ENCODE results near the gene NDC1. TPM values are rescaled to one million over a fixed set of nuclear protein-coding genes. Genes with fewer than 3 reads are reported as not detected.

NDC1 gene
- total RNA-seq, 4 donors from 2014 or later, result 6.7 to 10.3 (median 7.1) TPM

DNA sequence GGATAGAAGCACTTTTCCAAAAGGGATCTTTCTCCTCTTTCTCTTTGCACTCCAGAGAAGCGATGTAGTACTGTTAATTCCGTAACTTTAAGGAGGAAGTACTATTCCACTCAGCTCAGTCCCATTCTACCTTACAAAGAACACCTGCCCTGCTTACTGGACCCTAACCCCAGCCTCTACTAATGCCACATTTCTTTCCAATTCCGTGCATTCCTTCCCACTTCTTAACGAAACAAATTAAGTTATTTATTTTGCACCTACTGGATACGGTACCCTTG is 511 bp downstream of the NDC1 start:
- Histone ChIP-seq H3K9me3 (peaks cover 0 to 15% (median 0%) of the 10 kb centered on the region in 3 donors), H3K4me1 (peaks cover 0 to 19% (median 6%) of the 10 kb centered on the region in 3 donors), H3K4me3 (peak overlapping the region; percentile 75 to 91), H3K27me3 (no peaks in the 10 kb centered on the region), H3K36me3 (no peaks in the 10 kb centered on the region), H3K27ac (peak overlapping the region in 3 of 4 donors; percentile 94 to 98 (median 98))
- no peak for ATAC-seq
- 0 to 6% methylated on average over 5 of the region's 5 CpGs for WGBS, 2 donors (ENCODE audit: low coverage in 1 of 2)
- TF ChIP-seq, protein P1, sequence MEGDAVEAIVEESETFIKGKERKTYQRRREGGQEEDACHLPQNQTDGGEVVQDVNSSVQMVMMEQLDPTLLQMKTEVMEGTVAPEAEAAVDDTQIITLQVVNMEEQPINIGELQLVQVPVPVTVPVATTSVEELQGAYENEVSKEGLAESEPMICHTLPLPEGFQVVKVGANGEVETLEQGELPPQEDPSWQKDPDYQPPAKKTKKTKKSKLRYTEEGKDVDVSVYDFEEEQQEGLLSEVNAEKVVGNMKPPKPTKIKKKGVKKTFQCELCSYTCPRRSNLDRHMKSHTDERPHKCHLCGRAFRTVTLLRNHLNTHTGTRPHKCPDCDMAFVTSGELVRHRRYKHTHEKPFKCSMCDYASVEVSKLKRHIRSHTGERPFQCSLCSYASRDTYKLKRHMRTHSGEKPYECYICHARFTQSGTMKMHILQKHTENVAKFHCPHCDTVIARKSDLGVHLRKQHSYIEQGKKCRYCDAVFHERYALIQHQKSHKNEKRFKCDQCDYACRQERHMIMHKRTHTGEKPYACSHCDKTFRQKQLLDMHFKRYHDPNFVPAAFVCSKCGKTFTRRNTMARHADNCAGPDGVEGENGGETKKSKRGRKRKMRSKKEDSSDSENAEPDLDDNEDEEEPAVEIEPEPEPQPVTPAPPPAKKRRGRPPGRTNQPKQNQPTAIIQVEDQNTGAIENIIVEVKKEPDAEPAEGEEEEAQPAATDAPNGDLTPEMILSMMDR (IDR thresholded peaks at IDR 0.05), result no peak
- TF ChIP-seq EP300 (IDR thresholded peaks at IDR 0.05), result no peak
- TF ChIP-seq POLR2AphosphoS5 (IDR thresholded peaks at IDR 0.05), result no peak
- no peak for TF ChIP-seq POLR2A (IDR thresholded peaks at IDR 0.05)

DNA sequence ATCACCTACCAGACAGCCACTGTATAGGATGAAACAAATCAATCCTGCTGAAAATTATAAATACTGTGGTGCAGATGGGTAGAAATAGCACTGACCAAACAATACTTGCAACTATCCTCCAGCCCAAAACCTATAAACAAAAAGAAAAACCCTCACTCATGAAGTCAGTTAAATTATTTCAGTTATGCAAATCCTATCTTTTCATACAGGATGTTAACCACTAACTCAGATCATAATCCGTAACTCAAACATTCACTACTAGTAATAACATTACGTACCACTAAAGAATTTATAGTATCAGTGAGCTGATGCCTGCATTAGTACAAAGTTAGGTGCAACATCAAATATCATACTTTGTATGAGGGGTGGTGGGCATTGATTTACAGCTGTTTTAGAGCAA is 2.6 kb downstream of the NDC1 start:
- Histone ChIP-seq H3K9me3 (no peaks in the 10 kb centered on the region), H3K4me3 (no peak overlapping the region), H3K27ac (no peak overlapping the region), H3K36me3 (peaks cover 0 to 12% of the 10 kb centered on the region in 2 donors), H3K27me3 (no peaks in the 10 kb centered on the region), H3K4me1 (peaks cover 0 to 19% (median 6%) of the 10 kb centered on the region in 3 donors)
- WGBS, 2 donors (ENCODE audit: low coverage in 1 of 2), result 77 to 83% methylated on average over 2 of the region's 2 CpGs
- ATAC-seq, result no peak
- no peak for TF ChIP-seq POLR2A (IDR thresholded peaks at IDR 0.05)
- no peak for TF ChIP-seq EP300 (IDR thresholded peaks at IDR 0.05)
- no peak for TF ChIP-seq POLR2AphosphoS5 (IDR thresholded peaks at IDR 0.05)
- TF ChIP-seq, protein P1 (IDR thresholded peaks at IDR 0.05), result no peak

DNA sequence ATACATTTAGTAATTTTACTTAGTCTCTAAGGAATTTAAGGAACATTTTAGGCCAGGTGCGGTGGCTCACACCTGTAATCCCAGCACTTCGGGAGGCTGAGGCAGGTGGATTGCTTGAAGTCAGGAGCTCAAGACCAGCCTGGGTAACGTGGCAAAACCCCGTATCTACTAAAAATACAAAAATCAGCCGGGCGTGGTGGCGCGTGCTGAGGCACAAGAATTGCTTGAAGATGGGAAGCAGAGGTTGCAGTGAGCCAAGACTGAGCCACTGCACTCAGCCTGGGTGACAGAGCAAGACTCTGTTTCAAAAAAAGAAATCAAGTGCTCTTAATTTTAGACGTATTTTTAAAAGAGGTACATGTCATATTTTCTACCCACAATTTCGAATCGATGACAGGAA is 3.3 kb downstream of the NDC1 start:
- H3K9me3 ChIP-seq, result no peaks in the 10 kb centered on the region
- no peak overlapping the region for H3K27ac ChIP-seq
- H3K36me3 ChIP-seq, result peaks cover 0 to 20% of the 10 kb centered on the region in 2 donors
- H3K27me3 ChIP-seq, result no peaks in the 10 kb centered on the region
- WGBS, 2 donors (ENCODE audit: low coverage in 1 of 2), result 88% methylated on average over 10 to 11 of the region's 11 CpGs
- peaks cover 0 to 19% (median 6%) of the 10 kb centered on the region in 3 donors for H3K4me1 ChIP-seq
- no peak for ATAC-seq
- no peak overlapping the region for H3K4me3 ChIP-seq
- TF ChIP-seq POLR2A (IDR thresholded peaks at IDR 0.05), result no peak
- TF ChIP-seq EP300 (IDR thresholded peaks at IDR 0.05), result no peak
- no peak for TF ChIP-seq POLR2AphosphoS5 (IDR thresholded peaks at IDR 0.05)
- TF ChIP-seq, protein P1 (IDR thresholded peaks at IDR 0.05), result no peak

DNA sequence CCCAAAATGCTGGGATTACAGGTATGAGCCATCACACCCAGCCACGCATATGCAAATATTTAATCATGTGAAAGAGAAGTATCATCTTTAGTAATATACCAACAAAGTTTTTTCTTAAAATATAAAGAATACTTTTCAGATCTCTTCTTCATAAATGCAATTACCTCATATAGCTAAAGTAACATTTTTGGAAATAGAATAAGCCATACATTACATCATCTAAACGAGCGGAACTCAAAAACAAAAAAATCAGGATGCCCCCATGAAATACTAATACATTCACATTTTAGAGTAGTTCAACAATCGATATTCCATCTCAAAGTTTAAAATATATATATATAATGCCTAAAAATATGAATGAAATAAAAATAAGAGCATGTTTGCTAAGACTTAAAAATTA is 4.7 kb downstream of the NDC1 start:
- Histone ChIP-seq H3K4me3 (no peak overlapping the region), H3K27me3 (no peaks in the 10 kb centered on the region), H3K9me3 (no peaks in the 10 kb centered on the region), H3K4me1 (peaks cover 0 to 14% (median 6%) of the 10 kb centered on the region in 3 donors), H3K27ac (no peak overlapping the region), H3K36me3 (peaks cover 0 to 24% of the 10 kb centered on the region in 2 donors)
- WGBS, 2 donors (ENCODE audit: low coverage in 1 of 2), result 92 to 96% methylated on average over 3 to 4 of the region's 4 CpGs
- TF ChIP-seq POLR2A (IDR thresholded peaks at IDR 0.05) (no peak), POLR2AphosphoS5 (IDR thresholded peaks at IDR 0.05) (no peak), EP300 (IDR thresholded peaks at IDR 0.05) (no peak)
- TF ChIP-seq, protein P1 (IDR thresholded peaks at IDR 0.05), result no peak
- ATAC-seq, result no peak

DNA sequence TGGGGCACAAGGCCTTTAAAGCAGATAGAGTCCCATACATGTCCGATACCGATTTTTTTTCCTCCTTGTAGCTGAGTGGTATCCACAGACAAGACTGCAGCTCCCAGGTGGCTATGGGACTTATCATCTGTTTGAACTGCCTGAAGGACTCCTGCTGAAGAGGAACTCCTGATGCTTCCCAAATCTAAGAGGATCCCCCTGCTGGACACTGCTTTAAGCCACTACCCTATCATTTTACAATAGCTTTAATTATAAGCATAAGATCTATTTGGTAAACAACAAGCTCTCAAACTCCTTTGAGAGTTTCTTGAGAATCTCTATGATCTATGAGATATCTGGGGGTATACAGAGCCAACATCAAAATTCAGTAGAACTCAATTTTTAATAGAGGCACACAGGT is 11.7 kb downstream of the NDC1 start:
- TF ChIP-seq EP300 (IDR thresholded peaks at IDR 0.05) (no peak), POLR2AphosphoS5 (IDR thresholded peaks at IDR 0.05) (no peak), POLR2A (IDR thresholded peaks at IDR 0.05) (no peak)
- TF ChIP-seq, protein P1 (IDR thresholded peaks at IDR 0.05), result no peak
- Histone ChIP-seq H3K27ac (no peak overlapping the region), H3K4me1 (no peaks in the 10 kb centered on the region), H3K4me3 (no peak overlapping the region), H3K27me3 (no peaks in the 10 kb centered on the region), H3K36me3 (peaks cover 0 to 72% of the 10 kb centered on the region in 2 donors), H3K9me3 (no peaks in the 10 kb centered on the region)
- 82 to 100% methylated on average over 2 of the region's 2 CpGs for WGBS, 2 donors (ENCODE audit: low coverage in 1 of 2)
- no peak for ATAC-seq

Data from gastroesophageal sphincter (tissue), 4 donors.